H9 (cell line): ENCODE measurements around the gene ZCWPW1. TPM values are rescaled to one million over a fixed set of nuclear protein-coding genes. Genes with fewer than 3 reads are reported as not detected.
"Not testable (repeated sequence)": the region's sequence is repeated elsewhere in the genome, so short reads cannot be mapped to it uniquely, and the experiment has no call there.

ENCODE experiments used
- DNase-seq: peaks from one replicate; pipeline ENCODE4 v3.0.0-alpha.2; 2017
- H2AFZ ChIP-seq: one replicate; pipeline ENCODE4 v1.6.1; 2013; ENCODE audit warnings: mild to moderate bottlenecking, low read length, control low read depth, moderate library complexity
- H2AK5ac ChIP-seq: 2 replicates; pipeline ENCODE4 v1.6.1; 2013; ENCODE audit warnings: low read length, control low read depth, mixed read lengths; ENCODE audit not compliant: insufficient read length
- H2BK120ac ChIP-seq: one replicate; pipeline ENCODE4 v1.6.1; 2013; ENCODE audit warnings: low read depth, mild to moderate bottlenecking, low read length, control low read depth, inconsistent platforms; ENCODE audit not compliant: poor library complexity, severe bottlenecking
- H2BK12ac ChIP-seq: 2 replicates; pipeline ENCODE4 v1.6.1; 2013; ENCODE audit warnings: low read length, control low read depth, mixed read lengths, low read depth; ENCODE audit not compliant: insufficient read length
- H2BK15ac ChIP-seq: 2 replicates; pipeline ENCODE4 v1.6.1; 2013; ENCODE audit warnings: low read depth, low read length, control low read depth
- H2BK20ac ChIP-seq: one replicate; pipeline ENCODE4 v1.6.1; 2013; ENCODE audit warnings: low read depth, mild to moderate bottlenecking, low read length, control low read depth, inconsistent platforms; ENCODE audit not compliant: poor library complexity, severe bottlenecking
- H2BK5ac ChIP-seq: 2 replicates; pipeline ENCODE4 v1.6.1; 2013; ENCODE audit warnings: low read length, control low read depth, mixed read lengths; ENCODE audit not compliant: insufficient read length
- H3K14ac ChIP-seq: 2 replicates; pipeline ENCODE4 v1.6.1; 2013; ENCODE audit warnings: low read length, control low read depth; ENCODE audit not compliant: insufficient read depth
- H3K18ac ChIP-seq: 2 replicates; pipeline ENCODE4 v1.6.1; 2013; ENCODE audit warnings: low read depth, mild to moderate bottlenecking, mixed read lengths, low read length, control low read depth; ENCODE audit not compliant: insufficient read length
- H3K23ac ChIP-seq: 2 replicates; pipeline ENCODE4 v1.6.1; 2013; ENCODE audit warnings: low read length, control low read depth, mixed read lengths, low read depth; ENCODE audit not compliant: insufficient read length
- H3K23me2 ChIP-seq: 2 replicates; pipeline ENCODE4 v1.6.1; 2013; ENCODE audit warnings: low read depth, mild to moderate bottlenecking, mixed read lengths, low read length, control low read depth; ENCODE audit not compliant: insufficient read length, poor library complexity, severe bottlenecking
- H3K27ac ChIP-seq: 2 replicates; pipeline ENCODE4 v1.5.1; 2013; ENCODE audit warnings: low read length, control low read depth, mixed read lengths, low read depth; ENCODE audit not compliant: insufficient read length
- H3K27me3 ChIP-seq: 2 replicates; pipeline ENCODE4 v1.6.1; 2013; ENCODE audit warnings: low read length, control low read depth, inconsistent platforms; ENCODE audit not compliant: insufficient read depth
- H3K4ac ChIP-seq: 2 replicates; pipeline ENCODE4 v1.6.1; 2013; ENCODE audit warnings: low read depth, mild to moderate bottlenecking, control low read depth, inconsistent platforms, low read length, moderate library complexity
- H3K4me1 ChIP-seq: 2 replicates; pipeline ENCODE4 v1.6.1; 2013; ENCODE audit warnings: low read length, control low read depth, inconsistent platforms; ENCODE audit not compliant: insufficient read depth
- H3K4me2 ChIP-seq: 2 replicates; pipeline ENCODE4 v1.6.1; 2013; ENCODE audit warnings: low read length, control low read depth, mixed read lengths; ENCODE audit not compliant: insufficient read length, insufficient read depth
- H3K56ac ChIP-seq: 2 replicates; pipeline ENCODE4 v1.6.1; 2013; ENCODE audit warnings: low read depth, mild to moderate bottlenecking, mixed read lengths, low read length, control low read depth; ENCODE audit not compliant: insufficient read length
- H3K79me1 ChIP-seq: 2 replicates; pipeline ENCODE4 v1.6.1; 2013; ENCODE audit warnings: low read depth, mild to moderate bottlenecking, moderate library complexity, low read length, control low read depth, inconsistent platforms; ENCODE audit not compliant: insufficient read depth, poor library complexity, severe bottlenecking
- H3K79me2 ChIP-seq: 2 replicates; pipeline ENCODE4 v1.6.1; 2013; ENCODE audit warnings: low read length, control low read depth, inconsistent platforms; ENCODE audit not compliant: insufficient read depth
- H3K9ac ChIP-seq: 2 replicates; pipeline ENCODE4 v1.6.1; 2013; ENCODE audit warnings: low read length, control low read depth, mixed read lengths; ENCODE audit not compliant: insufficient read length; ENCODE audit errors: extremely low read depth
- H3K9me3 ChIP-seq: one replicate; pipeline ENCODE4 v1.6.1; 2013; ENCODE audit warnings: low read depth, low read length, inconsistent platforms; ENCODE audit not compliant: control insufficient read depth
- H3T11ph ChIP-seq: one replicate; pipeline ENCODE4 v1.6.1; 2013; ENCODE audit warnings: mild to moderate bottlenecking, low read length, control low read depth, inconsistent platforms
- H4K20me1 ChIP-seq: one replicate; pipeline ENCODE4 v1.6.1; 2013; ENCODE audit not compliant: control insufficient read depth, insufficient read length, insufficient read depth
- H4K5ac ChIP-seq: 2 replicates; pipeline ENCODE4 v1.6.1; 2013; ENCODE audit warnings: low read depth, mild to moderate bottlenecking, mixed read lengths, low read length, control low read depth; ENCODE audit not compliant: insufficient read length
- H4K8ac ChIP-seq: replicated peaks from 2 replicates; pipeline ENCODE4 v1.6.1; 2013; ENCODE audit warnings: low read length, control low read depth, mixed read lengths, low read depth; ENCODE audit not compliant: insufficient read length
- H4K91ac ChIP-seq: 2 replicates; pipeline ENCODE4 v1.6.1; 2013; ENCODE audit warnings: low read depth, mild to moderate bottlenecking, moderate library complexity, mixed read lengths, low read length, control low read depth; ENCODE audit not compliant: insufficient read length
- H3K27ac Mint-ChIP-seq, 3 experiments: 2 replicates in 2 of 3; 3 replicates in 1 of 3; pipeline ENCODE4 v1.8.0; 2020 to 2021; ENCODE audit warnings: mixed read lengths in 3 of 3, mild to moderate bottlenecking in 1 of 3, moderate library complexity in 1 of 3
- H3K27me3 Mint-ChIP-seq: 2 replicates; pipeline ENCODE4 v1.8.0; 2021; ENCODE audit warnings: low read depth, mild to moderate bottlenecking, moderate library complexity, mixed read lengths
- H3K36me3 Mint-ChIP-seq, 3 experiments: 2 replicates in 2 of 3; 3 replicates in 1 of 3; pipeline ENCODE4 v1.8.0; 2020 to 2021; ENCODE audit warnings: low read depth in 3 of 3, mixed read lengths in 3 of 3; ENCODE audit not compliant: insufficient read depth in 1 of 3
- H3K4me1 Mint-ChIP-seq, 2 experiments: 2 replicates each; pipeline ENCODE4 v1.8.0; 2020; ENCODE audit warnings: mixed read lengths in 2 of 2
- H3K4me3 Mint-ChIP-seq, 2 experiments: 2 replicates in 1 of 2; 3 replicates in 1 of 2; pipeline ENCODE4 v1.8.0; 2020 to 2021; ENCODE audit warnings: mild to moderate bottlenecking in 2 of 2, mixed read lengths in 2 of 2, moderate library complexity in 1 of 2
- H3K9me3 Mint-ChIP-seq, 2 experiments: 2 replicates in 1 of 2; 3 replicates in 1 of 2; pipeline ENCODE4 v1.8.0; 2020; ENCODE audit warnings: mild to moderate bottlenecking in 2 of 2, mixed read lengths in 2 of 2, moderate library complexity in 1 of 2
- WGBS: extraction: QIAGEN DNeasy Blood & Tissue Kit; methylation state at CpG from one replicate; pipeline ENCODE4 v1.1.7; 2013; ENCODE audit warnings: missing lambda C conversion rate, low lambda C conversion rate, mixed read lengths; ENCODE audit not compliant: insufficient read length; ENCODE audit errors: extremely low coverage; 5-methylcytosine and 5-hydroxymethylcytosine counted together
- total RNA-seq: library from RNA; stranded (reverse); gene quantifications from 2 replicates; pipeline ENCODE4 v1.2.1, GENCODE V29; 2021
- TF ChIP-seq, protein P1 (sequence below): fragments of 200-600 bp; sonication (generic); conservative IDR thresholded peaks from 3 replicates; pipeline ENCODE4 v1.8.0; 2021; ENCODE audit warnings: antibody characterized with exemption, mild to moderate bottlenecking

Gene ZCWPW1
- total RNA-seq, 1 experiment from 2014 or later, result 1.1 TPM

GRCh38 chr7:100366411-100367250, 61.9 kb downstream of the ZCWPW1 start:
- Mint-ChIP-seq H3K9me3 (no peaks in the 10 kb centered on the region), H3K4me1 (peaks cover 32 to 43% of the 10 kb centered on the region in 2 experiments), H3K36me3 (peaks cover 31 to 56% (median 38%) of the 10 kb centered on the region in 3 experiments), H3K27ac (peak overlapping the region in 2 of 3 experiments; percentile 62; a peak in 5 of 7 replicates), H3K27me3 (no peaks in the 10 kb centered on the region; the same call in 1 of the 2 replicates), H3K4me3 (no peak overlapping the region)
- Histone ChIP-seq H3K79me2 (no peaks in the 10 kb centered on the region), H2AK5ac (no peak overlapping the region), H4K20me1 (no peaks in the 10 kb centered on the region), H2BK120ac (no peak overlapping the region), H4K91ac (no peak overlapping the region), H3K23ac (no peak overlapping the region), H2BK5ac (no peak overlapping the region), H3K27ac (no peak overlapping the region), H4K8ac (no peak overlapping the region), H3T11ph (no peak overlapping the region), H3K4me2 (no peak overlapping the region), H3K4me1 (no peaks in the 10 kb centered on the region; the same call in 1 of the 2 replicates), H2BK15ac (no peak overlapping the region), H3K9ac (no peak overlapping the region), H4K5ac (no peak overlapping the region), H3K14ac (no peak overlapping the region), H2AFZ (no peak overlapping the region), H3K27me3 (no peaks in the 10 kb centered on the region), H3K56ac (no peak overlapping the region), H2BK20ac (no peak overlapping the region), H3K4ac (no peak overlapping the region), H3K9me3 (no peaks in the 10 kb centered on the region), H3K18ac (no peak overlapping the region), H2BK12ac (no peak overlapping the region), H3K79me1 (no peaks in the 10 kb centered on the region), H3K23me2 (no peaks in the 10 kb centered on the region)
- WGBS, result no CpG with 5 or more reads among the region's 16 CpGs
- no peak for DNase-seq
- TF ChIP-seq, protein P1, sequence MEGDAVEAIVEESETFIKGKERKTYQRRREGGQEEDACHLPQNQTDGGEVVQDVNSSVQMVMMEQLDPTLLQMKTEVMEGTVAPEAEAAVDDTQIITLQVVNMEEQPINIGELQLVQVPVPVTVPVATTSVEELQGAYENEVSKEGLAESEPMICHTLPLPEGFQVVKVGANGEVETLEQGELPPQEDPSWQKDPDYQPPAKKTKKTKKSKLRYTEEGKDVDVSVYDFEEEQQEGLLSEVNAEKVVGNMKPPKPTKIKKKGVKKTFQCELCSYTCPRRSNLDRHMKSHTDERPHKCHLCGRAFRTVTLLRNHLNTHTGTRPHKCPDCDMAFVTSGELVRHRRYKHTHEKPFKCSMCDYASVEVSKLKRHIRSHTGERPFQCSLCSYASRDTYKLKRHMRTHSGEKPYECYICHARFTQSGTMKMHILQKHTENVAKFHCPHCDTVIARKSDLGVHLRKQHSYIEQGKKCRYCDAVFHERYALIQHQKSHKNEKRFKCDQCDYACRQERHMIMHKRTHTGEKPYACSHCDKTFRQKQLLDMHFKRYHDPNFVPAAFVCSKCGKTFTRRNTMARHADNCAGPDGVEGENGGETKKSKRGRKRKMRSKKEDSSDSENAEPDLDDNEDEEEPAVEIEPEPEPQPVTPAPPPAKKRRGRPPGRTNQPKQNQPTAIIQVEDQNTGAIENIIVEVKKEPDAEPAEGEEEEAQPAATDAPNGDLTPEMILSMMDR, result no peak

DNA sequence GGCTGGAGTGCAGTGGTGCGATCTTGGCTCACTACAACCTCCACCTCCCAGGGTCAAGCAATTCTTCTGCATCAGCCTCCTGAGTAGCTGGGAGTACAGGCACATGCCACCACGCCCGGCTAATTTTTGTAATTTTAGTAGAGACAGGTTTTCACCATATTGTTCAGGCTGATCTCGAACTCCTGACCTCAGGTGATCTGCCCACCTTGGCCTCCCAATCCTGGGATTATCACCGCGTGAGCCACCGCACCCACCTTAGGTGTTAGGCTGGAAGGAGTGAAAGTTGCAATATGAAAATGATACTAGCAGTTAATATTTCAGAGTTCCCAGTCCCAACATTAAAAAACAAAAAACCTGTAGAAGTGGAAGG, 62.5 kb downstream of the ZCWPW1 start:
- Mint-ChIP-seq H3K4me1 (peaks cover 25 to 37% of the 10 kb centered on the region in 2 experiments), H3K36me3 (peaks cover 31 to 63% (median 43%) of the 10 kb centered on the region in 3 experiments), H3K27ac (peak overlapping the region in 2 of 3 experiments; percentile 53 to 62; a peak in 4 of 7 replicates)
- not testable (repeated sequence) for H3K4ac ChIP-seq, H3K4me1 ChIP-seq, H2BK20ac ChIP-seq, DNase-seq, H3K14ac ChIP-seq, H3T11ph ChIP-seq, H3K56ac ChIP-seq, H3K9me3 ChIP-seq, H3K4me2 ChIP-seq, H3K27me3 ChIP-seq, H4K8ac ChIP-seq, H3K79me1 ChIP-seq, H4K91ac ChIP-seq, H3K23ac ChIP-seq, H2BK12ac ChIP-seq, H3K27me3 Mint-ChIP-seq, H3K4me3 Mint-ChIP-seq, H2BK5ac ChIP-seq, H2AFZ ChIP-seq, H3K23me2 ChIP-seq, H3K9ac ChIP-seq, H3K9me3 Mint-ChIP-seq, H2BK120ac ChIP-seq, H2BK15ac ChIP-seq, H3K79me2 ChIP-seq, H4K5ac ChIP-seq, H3K27ac ChIP-seq, H2AK5ac ChIP-seq, H3K18ac ChIP-seq, H4K20me1 ChIP-seq
- WGBS, result no CpG with 5 or more reads among the region's 7 CpGs
